Chondrocyte (in vitro differentiated cells): ENCODE results near the gene BZW2. TPM values are rescaled to one million over a fixed set of nuclear protein-coding genes. Genes with fewer than 3 reads are reported as not detected.

ENCODE experiments used
- DNase-seq: peaks from one replicate; pipeline ENCODE4 v3.0.0; 2021; ENCODE audit warnings: mixed read lengths, low spot score
- H3K27ac Mint-ChIP-seq: one replicate; pipeline ENCODE4 v1.8.0; 2021; ENCODE audit warnings: mild to moderate bottlenecking, moderate library complexity, mixed read lengths; ENCODE audit not compliant: unreplicated experiment
- H3K27me3 Mint-ChIP-seq: 2 replicates; pipeline ENCODE4 v1.8.0; 2021; ENCODE audit warnings: low read depth, mixed read lengths
- H3K36me3 Mint-ChIP-seq: 2 replicates; pipeline ENCODE4 v1.8.0; 2021; ENCODE audit warnings: low read depth, mixed read lengths
- H3K4me1 Mint-ChIP-seq: 2 replicates; pipeline ENCODE4 v1.8.0; 2021; ENCODE audit warnings: low read depth, mild to moderate bottlenecking, mixed read lengths
- H3K4me3 Mint-ChIP-seq: one replicate; pipeline ENCODE4 v1.8.0; 2021; ENCODE audit warnings: mild to moderate bottlenecking, moderate library complexity, mixed read lengths; ENCODE audit not compliant: unreplicated experiment
- H3K9me3 Mint-ChIP-seq: 2 replicates; pipeline ENCODE4 v1.8.0; 2021; ENCODE audit warnings: low read depth, mixed read lengths
- total RNA-seq: library from RNA; stranded (reverse); gene quantifications from 3 replicates; pipeline ENCODE4 v1.2.1, GENCODE V29; 2021
- TF ChIP-seq, protein P1 (sequence below): fragments of 200-600 bp; sonication (generic); IDR thresholded peaks from 2 replicates; pipeline ENCODE4 v1.5.0; 2021; ENCODE audit warnings: antibody characterized with exemption, mild to moderate bottlenecking, moderate library complexity

Gene BZW2
- total RNA-seq, 1 donor from 2014 or later, result 44.8 TPM

- H3K4me1 Mint-ChIP-seq, result peaks cover 3% of the 10 kb centered on the region
- H3K36me3 Mint-ChIP-seq, result peaks cover 4% of the 10 kb centered on the region
- H3K27me3 Mint-ChIP-seq, result no peaks in the 10 kb centered on the region
- DNase-seq, result no peak
- H3K27ac Mint-ChIP-seq, result no peak overlapping the region
- TF ChIP-seq, protein P1, sequence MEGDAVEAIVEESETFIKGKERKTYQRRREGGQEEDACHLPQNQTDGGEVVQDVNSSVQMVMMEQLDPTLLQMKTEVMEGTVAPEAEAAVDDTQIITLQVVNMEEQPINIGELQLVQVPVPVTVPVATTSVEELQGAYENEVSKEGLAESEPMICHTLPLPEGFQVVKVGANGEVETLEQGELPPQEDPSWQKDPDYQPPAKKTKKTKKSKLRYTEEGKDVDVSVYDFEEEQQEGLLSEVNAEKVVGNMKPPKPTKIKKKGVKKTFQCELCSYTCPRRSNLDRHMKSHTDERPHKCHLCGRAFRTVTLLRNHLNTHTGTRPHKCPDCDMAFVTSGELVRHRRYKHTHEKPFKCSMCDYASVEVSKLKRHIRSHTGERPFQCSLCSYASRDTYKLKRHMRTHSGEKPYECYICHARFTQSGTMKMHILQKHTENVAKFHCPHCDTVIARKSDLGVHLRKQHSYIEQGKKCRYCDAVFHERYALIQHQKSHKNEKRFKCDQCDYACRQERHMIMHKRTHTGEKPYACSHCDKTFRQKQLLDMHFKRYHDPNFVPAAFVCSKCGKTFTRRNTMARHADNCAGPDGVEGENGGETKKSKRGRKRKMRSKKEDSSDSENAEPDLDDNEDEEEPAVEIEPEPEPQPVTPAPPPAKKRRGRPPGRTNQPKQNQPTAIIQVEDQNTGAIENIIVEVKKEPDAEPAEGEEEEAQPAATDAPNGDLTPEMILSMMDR, result no peak
- H3K9me3 Mint-ChIP-seq, result no peaks in the 10 kb centered on the region
- H3K4me3 Mint-ChIP-seq, result no peak overlapping the region
These were observed 69.9 kb downstream of the BZW2 start for GRCh38 chr7:16715928-16716327.

GRCh38 chr7:16718111-16718656 lies 72.2 kb downstream of the BZW2 start:
- H3K27me3 Mint-ChIP-seq, result no peaks in the 10 kb centered on the region
- H3K9me3 Mint-ChIP-seq, result no peaks in the 10 kb centered on the region
- peaks cover 9% of the 10 kb centered on the region for H3K4me1 Mint-ChIP-seq
- H3K36me3 Mint-ChIP-seq, result no peaks in the 10 kb centered on the region
- H3K27ac Mint-ChIP-seq, result no peak overlapping the region
- DNase-seq, result no peak
- no peak overlapping the region for H3K4me3 Mint-ChIP-seq
- TF ChIP-seq, protein P1, result no peak

DNA sequence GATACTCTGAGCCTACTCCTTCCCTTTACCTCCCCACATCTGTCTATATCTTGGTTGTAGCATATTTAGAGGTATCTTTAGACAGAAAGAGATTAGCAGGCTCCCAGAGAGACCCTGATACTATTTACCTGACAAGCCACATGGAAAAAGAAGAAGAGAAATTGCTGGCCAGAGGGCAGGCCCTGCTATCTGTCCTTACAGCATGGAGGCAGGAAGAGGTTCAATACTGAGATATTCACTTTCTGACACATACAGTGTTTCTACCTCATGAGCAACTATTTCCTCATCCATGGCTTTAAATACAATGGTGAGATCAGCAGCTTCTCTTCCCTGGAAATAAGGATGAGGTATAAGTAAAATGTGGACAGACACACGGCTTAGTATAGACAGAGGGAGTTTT lies 73.7 kb downstream of the BZW2 start:
- no peaks in the 10 kb centered on the region for H3K9me3 Mint-ChIP-seq
- H3K27me3 Mint-ChIP-seq, result no peaks in the 10 kb centered on the region
- no peaks in the 10 kb centered on the region for H3K36me3 Mint-ChIP-seq
- H3K4me3 Mint-ChIP-seq, result no peak overlapping the region
- no peak overlapping the region for H3K27ac Mint-ChIP-seq
- TF ChIP-seq, protein P1, result no peak
- no peak for DNase-seq
- peaks cover 14% of the 10 kb centered on the region for H3K4me1 Mint-ChIP-seq

DNA sequence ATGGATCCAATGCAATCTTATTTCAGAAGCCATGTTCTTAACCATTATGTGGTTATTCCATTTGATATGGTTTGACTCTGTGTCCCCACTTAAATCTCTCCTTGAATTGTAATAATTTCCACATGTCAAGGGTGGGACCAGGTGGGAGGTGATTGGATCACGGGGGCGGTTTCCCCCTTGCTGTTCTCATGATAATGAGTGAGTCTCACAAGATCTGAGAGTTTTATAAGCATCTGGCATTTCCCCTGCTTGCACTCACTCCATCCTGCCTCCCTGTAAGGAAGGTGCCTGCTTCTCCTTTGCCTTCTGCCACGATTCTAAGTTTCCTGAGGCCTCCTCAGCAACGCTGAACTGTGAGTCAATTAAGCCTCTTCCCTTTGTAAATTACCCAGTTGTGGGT lies 75.6 kb downstream of the BZW2 start:
- H3K4me3 Mint-ChIP-seq, result no peak overlapping the region
- H3K27me3 Mint-ChIP-seq, result no peaks in the 10 kb centered on the region
- no peak overlapping the region for H3K27ac Mint-ChIP-seq
- H3K4me1 Mint-ChIP-seq, result peaks cover 11% of the 10 kb centered on the region
- no peaks in the 10 kb centered on the region for H3K36me3 Mint-ChIP-seq
- DNase-seq, result no peak
- no peaks in the 10 kb centered on the region for H3K9me3 Mint-ChIP-seq
- TF ChIP-seq, protein P1, result no peak

DNA sequence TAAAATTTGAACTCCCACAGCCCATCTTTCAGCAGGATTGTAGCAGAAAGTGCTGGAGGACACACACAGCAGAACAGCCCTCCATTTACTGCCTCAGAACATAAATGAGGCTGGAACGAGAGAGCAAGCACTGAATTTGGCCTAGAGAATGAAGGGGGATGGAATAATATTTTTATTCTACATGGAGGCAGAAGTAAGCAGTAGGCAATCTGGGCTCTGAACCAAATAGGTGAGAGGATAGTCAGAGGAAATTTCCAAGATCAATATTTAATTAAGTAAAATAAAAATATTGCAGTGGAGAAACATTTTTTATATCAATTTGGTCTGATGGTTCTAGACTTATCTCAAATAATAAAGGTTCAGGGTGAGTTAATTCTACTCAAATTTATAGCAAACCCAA lies 78.4 kb downstream of the BZW2 start:
- Mint-ChIP-seq H3K27ac (no peak overlapping the region), H3K9me3 (no peaks in the 10 kb centered on the region), H3K36me3 (no peaks in the 10 kb centered on the region), H3K4me1 (peaks cover 11% of the 10 kb centered on the region), H3K4me3 (no peak overlapping the region), H3K27me3 (no peaks in the 10 kb centered on the region)
- DNase-seq, result no peak
- TF ChIP-seq, protein P1, result no peak
